GM18508 (cell line): ENCODE measurements around the gene C1QL2.

Experiments
- ATAC-seq: cut with Tn5 transposase; IDR thresholded peaks from one replicate; pipeline ENCODE4 v1.9.1; 2021; ENCODE audit warnings: moderate number of reproducible peaks; ENCODE audit not compliant: insufficient read depth, unreplicated experiment

C1QL2 gene

GRCh38 chr2:119147776-119148715 is 10.5 kb downstream of the C1QL2 start:
- no peak for ATAC-seq

GRCh38 chr2:119144806-119145205 is 13.7 kb downstream of the C1QL2 start:
- ATAC-seq = no peak

GRCh38 chr2:119142824-119143223 is 15.7 kb downstream of the C1QL2 start:
- ATAC-seq = no peak

GRCh38 chr2:119137502-119137901 is 21.0 kb downstream of the C1QL2 start:
- no peak for ATAC-seq

- ATAC-seq = no peak
Observed at GRCh38 chr2:119136872-119137271, 21.7 kb downstream of the C1QL2 start.

- ATAC-seq = no peak
Observed at GRCh38 chr2:119136093-119136492, 22.5 kb downstream of the C1QL2 start.

- no peak for ATAC-seq
Observed at GRCh38 chr2:119134775-119135174, 23.8 kb downstream of the C1QL2 start.

- no peak for ATAC-seq
Observed at GRCh38 chr2:119126650-119127049, 31.9 kb downstream of the C1QL2 start.

GRCh38 chr2:119123389-119123788 is 35.2 kb downstream of the C1QL2 start:
- ATAC-seq = no peak

GRCh38 chr2:119122663-119123062 is 35.9 kb downstream of the C1QL2 start:
- no peak for ATAC-seq

- no peak for ATAC-seq
Observed at GRCh38 chr2:119119999-119120756, 38.4 kb downstream of the C1QL2 start.

GRCh38 chr2:119119076-119119785 is 39.3 kb downstream of the C1QL2 start:
- ATAC-seq = no peak

- ATAC-seq = no peak
Observed at GRCh38 chr2:119117891-119118882, 40.4 kb downstream of the C1QL2 start.

- ATAC-seq = no peak
Observed at GRCh38 chr2:119117408-119117807, 41.1 kb downstream of the C1QL2 start.

GRCh38 chr2:119116411-119117295 is 41.9 kb downstream of the C1QL2 start:
- no peak for ATAC-seq

- ATAC-seq = no peak
Observed at GRCh38 chr2:119114266-119114665, 44.3 kb downstream of the C1QL2 start.

GRCh38 chr2:119113489-119113770 is 45.1 kb downstream of the C1QL2 start:
- ATAC-seq = no peak

- no peak for ATAC-seq
Observed at GRCh38 chr2:119112770-119113488, 45.6 kb downstream of the C1QL2 start.
